Myometrial cell (primary cell): ENCODE measurements around the gene TAF1B. TPM values are rescaled to one million over a fixed set of nuclear protein-coding genes. Genes with fewer than 3 reads are reported as not detected.

Experiments used
- total RNA-seq: library from RNA; depleted of rRNA; stranded (reverse); fragments of >200 nt; gene quantifications from 2 replicates; pipeline ENCODE4 v1.2.3, GENCODE V29; 2015

TAF1B gene
- total RNA-seq, result 9.5 and 23.2 TPM in 2 replicates

GRCh38 chr2:9843229-9844035 is at the start of gene TAF1B:
Gene TAF1B, plus strand, starts transcription at chr2:9843474. Its CDS starts 68 bp downstream, at chr2:9843542.

GRCh38 chr2:9951522-9952285 is 108.4 kb downstream of the TAF1B start, which contains the start of gene GRHL1:
Gene GRHL1, plus strand, starts transcription at chr2:9951693. Its CDS starts 141 bp downstream, at chr2:9951834.

Other genes starting within 250 kb of the TAF1B start
- gene YWHAQ, start 212.5 kb upstream of the TAF1B start, total RNA-seq, result 395 and 419 TPM in 2 replicates
- gene GRHL1, start 108.2 kb downstream of the TAF1B start, total RNA-seq, result under 0.01 TPM in 1 of 2 replicates, not detected in the other
- gene KLF11, start 200.1 kb downstream of the TAF1B start, total RNA-seq, result 1.8 and 2.0 TPM in 2 replicates
- 1.2 TPM in 1 of 2 replicates, not detected in the other for gene CYS1, start 236.9 kb downstream of the TAF1B start, total RNA-seq